GM19193 (cell line): ENCODE data around the gene OTOP3.

Source experiments
- POLR2A ChIP-seq: IDR thresholded peaks from 4 replicates; pipeline ENCODE4 v1.6.1; 2011; ENCODE audit not compliant: insufficient read depth, insufficient read length; ENCODE audit errors: extremely low read depth

The OTOP3 gene

DNA sequence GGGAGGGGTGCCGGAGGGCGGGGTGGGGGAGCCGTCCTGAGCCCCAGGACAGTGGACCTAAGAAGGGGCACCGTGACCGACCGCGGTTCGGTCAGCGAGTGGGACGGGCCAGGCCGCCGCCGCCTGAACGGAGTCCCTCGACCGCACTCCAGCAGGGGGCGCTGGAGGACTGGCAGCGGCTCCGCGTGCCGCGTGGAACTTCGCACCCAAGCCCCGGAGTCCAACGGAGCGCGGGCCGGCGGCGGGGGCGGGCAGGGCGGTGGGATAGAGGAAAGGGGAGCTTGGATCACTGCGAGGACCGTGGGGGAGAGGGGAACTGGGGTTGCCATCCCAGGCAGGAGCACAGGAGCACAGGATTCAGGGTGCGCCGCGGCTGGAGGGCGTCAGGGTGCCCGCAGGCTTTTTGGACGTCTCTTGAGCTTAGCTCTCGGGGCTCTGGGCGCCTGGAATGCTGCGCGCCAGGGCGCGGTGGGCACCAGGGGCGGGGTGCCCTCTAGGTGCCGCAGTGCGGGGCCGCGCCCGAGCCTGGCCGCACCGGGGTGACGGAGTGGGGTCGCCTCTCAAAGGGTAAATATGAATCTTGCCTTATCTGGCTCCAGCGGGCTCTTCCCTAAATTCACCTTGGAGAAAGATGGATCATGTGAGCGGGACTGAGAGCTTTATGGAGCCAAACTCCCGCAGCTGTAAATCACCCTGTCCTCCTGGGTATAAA lies 12.0 kb upstream of the OTOP3 start:
- no peak for TF ChIP-seq POLR2A

- no peak for TF ChIP-seq POLR2A
These were observed 11.3 kb upstream of the OTOP3 start, which contains the start of gene OTOP2 for GRCh38 chr17:74924250-74924948. OTOP2 (plus strand) TSS chr17:74924273; CDS start chr17:74924633, 360 bp downstream.

- no peak for TF ChIP-seq POLR2A
These were observed 10.5 kb upstream of the OTOP3 start for GRCh38 chr17:74925242-74925641.

- no peak for TF ChIP-seq POLR2A
These were observed 6.9 kb upstream of the OTOP3 start for GRCh38 chr17:74928786-74929185.

DNA sequence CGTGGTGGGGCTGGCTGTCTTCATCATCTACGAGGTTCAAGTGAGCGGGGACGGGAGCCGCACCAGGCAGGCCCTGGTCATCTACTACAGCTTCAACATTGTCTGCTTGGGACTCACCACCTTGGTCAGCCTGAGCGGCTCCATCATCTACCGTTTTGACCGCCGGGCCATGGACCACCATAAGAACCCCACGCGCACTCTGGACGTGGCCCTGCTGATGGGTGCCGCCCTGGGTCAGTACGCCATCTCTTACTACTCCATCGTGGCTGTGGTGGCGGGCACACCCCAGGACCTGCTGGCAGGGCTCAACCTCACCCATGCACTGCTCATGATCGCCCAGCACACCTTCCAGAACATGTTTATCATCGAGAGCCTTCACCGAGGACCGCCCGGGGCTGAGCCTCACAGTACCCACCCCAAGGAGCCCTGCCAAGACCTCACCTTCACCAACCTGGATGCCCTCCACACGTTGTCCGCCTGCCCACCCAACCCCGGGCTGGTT lies 5.1 kb upstream of the OTOP3 start:
- no peak for TF ChIP-seq POLR2A

DNA sequence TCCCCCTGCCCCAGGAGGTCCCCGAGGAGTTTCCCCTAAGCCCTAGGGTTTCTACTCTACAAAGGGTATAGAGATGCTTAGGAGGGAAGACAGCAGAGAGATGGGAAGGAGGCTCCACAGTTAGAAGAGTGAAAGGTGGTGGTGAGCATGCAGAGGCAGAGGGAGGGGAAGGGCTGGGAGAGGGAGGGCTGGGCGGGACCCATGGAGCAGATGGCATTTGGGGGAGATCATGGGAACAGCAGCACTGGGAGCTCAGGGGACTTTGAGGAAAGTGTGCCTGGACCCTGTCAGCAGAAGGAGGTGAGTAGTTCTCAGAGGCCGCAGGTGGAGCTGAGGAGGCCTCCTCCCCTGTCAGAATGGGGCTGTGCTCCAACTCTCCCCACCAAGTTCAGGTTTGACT lies 650 bp upstream of the OTOP3 start:
- TF ChIP-seq POLR2A = no peak

GRCh38 chr17:74936470-74936799 lies 737 bp downstream of the OTOP3 start:
- no peak for TF ChIP-seq POLR2A

GRCh38 chr17:74937064-74938051 lies 1.7 kb downstream of the OTOP3 start:
- no peak for TF ChIP-seq POLR2A

DNA sequence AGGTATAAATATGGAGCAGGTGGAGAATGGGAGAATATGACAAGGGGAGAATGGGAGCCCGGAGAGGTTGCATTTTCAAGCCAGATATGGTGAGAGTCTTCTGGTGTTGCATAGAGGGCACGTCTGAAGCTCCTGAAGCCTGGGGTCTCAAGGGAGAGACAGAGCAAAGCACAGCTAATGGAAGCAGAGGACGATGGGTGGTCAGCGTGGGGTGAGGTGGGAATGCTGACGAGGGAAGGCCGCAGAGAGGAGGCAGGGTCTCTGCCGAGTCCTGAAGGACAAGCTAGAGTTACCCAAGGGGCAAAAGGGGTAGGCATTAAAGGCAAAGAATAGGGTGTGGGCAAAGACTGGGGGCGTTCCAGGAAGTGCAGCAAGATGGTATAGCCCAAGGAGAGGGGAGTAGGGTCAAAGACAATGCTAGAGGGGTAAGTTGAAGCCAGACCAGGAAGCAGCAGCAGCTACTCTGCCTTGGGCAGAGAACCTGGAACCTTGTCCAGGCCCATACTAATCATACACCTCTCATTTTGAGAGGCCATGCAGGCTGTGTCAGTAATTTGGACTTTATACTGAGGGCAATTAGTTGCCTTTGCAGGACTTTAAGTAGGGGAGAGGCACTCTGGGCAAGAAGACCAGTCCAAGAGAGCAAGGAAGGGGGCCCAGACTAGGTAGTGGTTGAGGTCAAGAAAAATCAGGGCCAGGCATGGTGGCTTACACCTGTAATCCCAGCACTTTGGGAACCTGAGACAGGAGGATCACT lies 2.7 kb downstream of the OTOP3 start:
- TF ChIP-seq POLR2A = no peak

DNA sequence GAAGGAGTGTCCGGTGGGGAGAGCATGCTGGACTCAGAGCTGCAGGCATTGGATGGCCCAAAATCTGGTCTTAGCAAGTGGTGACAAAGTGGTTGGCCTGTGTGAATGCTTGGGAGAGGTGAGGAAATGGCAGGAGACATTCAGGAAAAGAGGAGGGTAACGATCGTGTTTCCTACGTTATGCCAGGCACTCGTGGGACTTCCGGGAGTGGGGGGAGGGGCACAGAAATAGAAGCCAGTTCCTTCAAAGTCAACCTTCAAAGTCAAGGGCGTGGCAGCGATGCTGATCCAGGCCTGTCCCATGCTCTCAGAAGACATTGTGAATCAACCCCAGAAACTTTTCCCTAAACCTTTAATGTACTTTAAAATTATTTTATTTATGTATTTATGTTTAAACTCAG lies 3.8 kb downstream of the OTOP3 start:
- TF ChIP-seq POLR2A = no peak

DNA sequence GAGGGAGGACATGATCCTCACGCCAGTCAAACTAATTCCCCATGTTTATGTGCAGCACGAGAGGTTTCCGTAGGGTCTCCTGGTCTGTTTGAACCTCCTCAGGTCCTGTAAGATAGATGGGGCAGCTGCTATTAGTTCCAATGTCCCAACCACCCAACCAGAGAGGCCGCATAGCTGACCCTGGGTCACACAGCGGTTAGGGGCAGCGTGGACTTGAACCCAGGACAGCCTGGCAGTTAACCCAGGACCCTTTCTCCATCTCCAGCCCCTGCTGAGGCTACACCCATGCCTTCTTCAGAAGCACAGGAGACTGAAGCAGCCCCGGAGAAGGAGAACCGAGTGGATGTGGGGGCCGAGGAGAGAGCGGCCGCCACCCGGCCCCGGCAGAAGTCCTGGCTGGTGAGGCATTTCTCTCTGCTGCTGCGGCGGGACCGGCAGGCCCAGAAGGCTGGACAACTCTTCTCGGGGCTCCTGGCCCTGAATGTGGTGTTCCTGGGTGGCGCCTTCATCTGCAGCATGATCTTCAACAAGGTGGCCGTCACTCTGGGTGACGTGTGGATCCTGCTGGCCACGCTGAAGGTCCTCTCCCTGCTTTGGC lies 5.5 kb downstream of the OTOP3 start:
- TF ChIP-seq POLR2A = no peak

GRCh38 chr17:74943808-74944522 lies 8.3 kb downstream of the OTOP3 start:
- no peak for TF ChIP-seq POLR2A

DNA sequence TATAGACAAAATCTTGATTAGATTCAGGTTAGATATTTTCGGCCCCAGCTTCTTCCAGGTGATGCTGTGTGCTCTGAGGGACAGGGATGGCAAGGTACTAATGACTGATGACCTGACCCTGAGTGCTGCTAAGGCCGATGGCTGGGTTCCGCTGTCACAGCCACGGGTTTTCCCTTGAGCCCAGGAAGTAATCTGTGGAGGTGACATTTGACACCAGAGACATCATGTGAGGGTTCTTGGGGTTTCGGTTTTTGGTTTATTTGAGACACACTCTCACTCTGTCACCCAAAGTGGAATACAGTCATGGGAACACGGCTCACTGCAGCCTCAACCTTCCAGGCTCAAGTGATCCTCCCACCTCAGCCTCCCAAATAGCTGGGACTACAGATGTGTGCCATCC lies 9.8 kb downstream of the OTOP3 start:
- TF ChIP-seq POLR2A = no peak
